ENCODE results near the gene DKK3.
A peak's percentile ranks its signal among the peaks of the same experiment; 100 is the strongest.

Gene DKK3

GRCh38 chr11:11931461-11932055 is 76.9 kb downstream of the DKK3 start:
- no peaks in the 10 kb centered on the region for H3K27me3 ChIP-seq (ENCODE audit: insufficient read depth, insufficient read length)
- H3K9me3 ChIP-seq (ENCODE audit: insufficient read depth, low read length): no peaks in the 10 kb centered on the region
- peaks cover 19% of the 10 kb centered on the region for H3K36me3 ChIP-seq (ENCODE audit: insufficient read depth, insufficient read length, low read length)
- peak; percentile 3 for DNase-seq (ENCODE audit: low read depth, low spot score)
- no peaks in the 10 kb centered on the region for H3K4me1 ChIP-seq (ENCODE audit: insufficient read depth, insufficient read length)
- no peak overlapping the region for H3K9ac ChIP-seq (ENCODE audit: insufficient read length, low read depth)
- H3K4me3 ChIP-seq (ENCODE audit: insufficient read length, low read depth): no peak overlapping the region
- TF ChIP-seq SUZ12 (IDR thresholded peaks at IDR 0.05; ENCODE audit: extremely low read depth, insufficient read depth, insufficient read length): no peak
- TF ChIP-seq ZNF274 (IDR thresholded peaks at IDR 0.05; ENCODE audit: low read depth, low read length): no peak
- TF ChIP-seq YY1 (IDR thresholded peaks at IDR 0.05; ENCODE audit: insufficient read depth, insufficient read length): no peak

DNA sequence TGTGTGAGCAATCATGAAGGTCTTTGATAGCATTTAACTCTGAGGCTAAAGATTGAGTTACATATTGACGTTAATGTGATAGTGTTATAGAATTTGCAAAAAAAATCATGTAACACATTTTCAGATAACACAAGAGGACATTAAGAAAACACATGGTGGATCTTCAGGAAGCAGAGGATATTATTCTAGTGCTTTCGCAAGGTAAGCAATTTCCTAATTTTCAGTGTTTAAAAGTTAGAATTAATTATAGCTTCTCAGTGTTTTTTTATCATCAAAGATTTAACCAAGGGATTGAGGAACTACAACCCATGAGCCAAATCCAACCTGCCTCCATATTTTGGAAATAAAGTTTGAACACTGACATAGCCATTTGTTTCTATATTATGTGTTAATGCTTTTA is 78.5 kb downstream of the DKK3 start:
- no peaks in the 10 kb centered on the region for H3K27me3 ChIP-seq (ENCODE audit: insufficient read depth, insufficient read length)
- peaks cover 12% of the 10 kb centered on the region for H3K36me3 ChIP-seq (ENCODE audit: insufficient read depth, insufficient read length, low read length)
- H3K4me3 ChIP-seq (ENCODE audit: insufficient read length, low read depth): no peak overlapping the region
- no peak for DNase-seq (ENCODE audit: low read depth, low spot score)
- TF ChIP-seq YY1 (IDR thresholded peaks at IDR 0.05; ENCODE audit: insufficient read depth, insufficient read length) (no peak), ZNF274 (IDR thresholded peaks at IDR 0.05; ENCODE audit: low read depth, low read length) (no peak), SUZ12 (IDR thresholded peaks at IDR 0.05; ENCODE audit: extremely low read depth, insufficient read depth, insufficient read length) (no peak)
- H3K9ac ChIP-seq (ENCODE audit: insufficient read length, low read depth): no peak overlapping the region
- H3K9me3 ChIP-seq (ENCODE audit: insufficient read depth, low read length): no peaks in the 10 kb centered on the region
- H3K4me1 ChIP-seq (ENCODE audit: insufficient read depth, insufficient read length): no peaks in the 10 kb centered on the region

DNA sequence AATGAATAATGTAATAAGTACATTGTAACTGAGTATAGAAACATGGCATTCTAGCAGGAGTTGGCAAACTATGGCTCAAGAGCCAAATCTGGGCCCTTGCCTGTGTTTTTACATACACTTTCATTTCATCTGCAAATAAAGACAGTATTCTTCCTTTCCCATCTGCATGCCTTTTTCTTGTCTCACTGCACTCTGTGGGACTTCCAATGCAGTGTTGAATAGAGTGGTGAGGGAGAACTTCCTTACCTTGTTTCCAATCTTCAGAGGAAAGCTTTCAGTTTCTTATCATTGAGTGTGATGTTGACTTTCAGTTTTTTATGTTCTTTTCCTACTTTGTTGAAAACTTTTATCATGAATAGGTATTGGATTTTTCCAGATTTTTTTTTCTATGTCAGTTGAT is 84.6 kb downstream of the DKK3 start:
- no peak for DNase-seq (ENCODE audit: low read depth, low spot score)
- H3K9ac ChIP-seq (ENCODE audit: insufficient read length, low read depth): no peak overlapping the region
- no peaks in the 10 kb centered on the region for H3K4me1 ChIP-seq (ENCODE audit: insufficient read depth, insufficient read length)
- H3K36me3 ChIP-seq (ENCODE audit: insufficient read depth, insufficient read length, low read length): peaks cover 14% of the 10 kb centered on the region
- H3K9me3 ChIP-seq (ENCODE audit: insufficient read depth, low read length): no peaks in the 10 kb centered on the region
- no peak for TF ChIP-seq SUZ12 (IDR thresholded peaks at IDR 0.05; ENCODE audit: extremely low read depth, insufficient read depth, insufficient read length)
- TF ChIP-seq ZNF274 (IDR thresholded peaks at IDR 0.05; ENCODE audit: low read depth, low read length): no peak
- TF ChIP-seq YY1 (IDR thresholded peaks at IDR 0.05; ENCODE audit: insufficient read depth, insufficient read length): no peak
- H3K4me3 ChIP-seq (ENCODE audit: insufficient read length, low read depth): no peak overlapping the region
- no peaks in the 10 kb centered on the region for H3K27me3 ChIP-seq (ENCODE audit: insufficient read depth, insufficient read length)

DNA sequence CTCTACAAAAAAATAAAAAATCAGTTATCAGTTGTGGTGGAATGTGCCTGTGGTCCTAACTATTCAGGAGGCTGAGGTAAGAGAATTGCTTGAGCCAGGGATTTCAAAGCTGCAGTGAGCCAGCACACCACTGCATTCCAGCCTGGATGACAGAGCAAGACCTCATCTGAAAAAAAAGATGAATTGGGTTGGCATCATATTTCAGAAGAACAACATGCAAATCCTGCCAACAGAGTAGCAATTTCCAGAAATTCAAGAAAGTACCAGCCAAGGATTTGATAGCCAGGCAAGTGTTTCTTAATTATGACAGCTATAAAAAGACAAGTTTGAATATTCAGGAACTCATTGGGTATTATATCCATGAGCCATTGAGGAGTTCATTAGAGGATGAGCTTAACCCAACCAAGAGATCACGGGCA is 91.4 kb downstream of the DKK3 start:
- Histone ChIP-seq H3K9me3 (ENCODE audit: insufficient read depth, low read length) (no peaks in the 10 kb centered on the region), H3K36me3 (ENCODE audit: insufficient read depth, insufficient read length, low read length) (peaks cover 13% of the 10 kb centered on the region), H3K4me3 (ENCODE audit: insufficient read length, low read depth) (no peak overlapping the region), H3K27me3 (ENCODE audit: insufficient read depth, insufficient read length) (no peaks in the 10 kb centered on the region), H3K4me1 (ENCODE audit: insufficient read depth, insufficient read length) (no peaks in the 10 kb centered on the region), H3K9ac (ENCODE audit: insufficient read length, low read depth) (no peak overlapping the region)
- no peak for TF ChIP-seq YY1 (IDR thresholded peaks at IDR 0.05; ENCODE audit: insufficient read depth, insufficient read length)
- no peak for TF ChIP-seq ZNF274 (IDR thresholded peaks at IDR 0.05; ENCODE audit: low read depth, low read length)
- no peak for TF ChIP-seq SUZ12 (IDR thresholded peaks at IDR 0.05; ENCODE audit: extremely low read depth, insufficient read depth, insufficient read length)
- no peak for DNase-seq (ENCODE audit: low read depth, low spot score)

GRCh38 chr11:11915625-11916024 is 92.8 kb downstream of the DKK3 start:
- Histone ChIP-seq H3K9ac (ENCODE audit: insufficient read length, low read depth) (no peak overlapping the region), H3K4me3 (ENCODE audit: insufficient read length, low read depth) (no peak overlapping the region), H3K27me3 (ENCODE audit: insufficient read depth, insufficient read length) (no peaks in the 10 kb centered on the region), H3K4me1 (ENCODE audit: insufficient read depth, insufficient read length) (no peaks in the 10 kb centered on the region), H3K9me3 (ENCODE audit: insufficient read depth, low read length) (no peaks in the 10 kb centered on the region), H3K36me3 (ENCODE audit: insufficient read depth, insufficient read length, low read length) (peaks cover 9% of the 10 kb centered on the region)
- no peak for TF ChIP-seq ZNF274 (IDR thresholded peaks at IDR 0.05; ENCODE audit: low read depth, low read length)
- no peak for DNase-seq (ENCODE audit: low read depth, low spot score)

GRCh38 chr11:11913395-11913794 is 95.0 kb downstream of the DKK3 start:
- H3K4me1 ChIP-seq (ENCODE audit: insufficient read depth, insufficient read length): no peaks in the 10 kb centered on the region
- TF ChIP-seq SUZ12 (IDR thresholded peaks at IDR 0.05; ENCODE audit: extremely low read depth, insufficient read depth, insufficient read length) (no peak), YY1 (IDR thresholded peaks at IDR 0.05; ENCODE audit: insufficient read depth, insufficient read length) (no peak), ZNF274 (IDR thresholded peaks at IDR 0.05; ENCODE audit: low read depth, low read length) (no peak)
- no peaks in the 10 kb centered on the region for H3K9me3 ChIP-seq (ENCODE audit: insufficient read depth, low read length)
- H3K36me3 ChIP-seq (ENCODE audit: insufficient read depth, insufficient read length, low read length): peaks cover 14% of the 10 kb centered on the region
- H3K4me3 ChIP-seq (ENCODE audit: insufficient read length, low read depth): no peak overlapping the region
- no peaks in the 10 kb centered on the region for H3K27me3 ChIP-seq (ENCODE audit: insufficient read depth, insufficient read length)
- no peak overlapping the region for H3K9ac ChIP-seq (ENCODE audit: insufficient read length, low read depth)
- no peak for DNase-seq (ENCODE audit: low read depth, low spot score)
